GM23338 (cell line): ENCODE results near the gene KCNJ16. TPM values are rescaled to one million over a fixed set of nuclear protein-coding genes. Genes with fewer than 3 reads are reported as not detected.

Experiments
- ATAC-seq: fragments of 200-7000 bp; cut with Tn5 transposase; 3 replicates; pipeline ENCODE4 v1.9.1; 2020
- DNase-seq: peaks from one replicate; pipeline ENCODE4 v3.0.0-alpha.2; 2015; ENCODE audit warnings: low spot score
- H2AFZ ChIP-seq: fragments of 200-600 bp; sonication (generic); 2 replicates; pipeline ENCODE4 v1.8.0; 2016; ENCODE audit warnings: antibody characterized with exemption, mild to moderate bottlenecking, moderate library complexity
- H3F3A ChIP-seq: fragments of 200-600 bp; sonication (generic); replicated peaks from 2 replicates; pipeline ENCODE4 v1.8.0; 2017; ENCODE audit warnings: antibody characterized with exemption, mixed run types, low read depth
- H3K27ac ChIP-seq: fragments of 200-600 bp; sonication (generic); 2 replicates; pipeline ENCODE4 v1.6.1; 2016; ENCODE audit warnings: low read depth
- H3K27me3 ChIP-seq: fragments of 200-600 bp; sonication (generic); 2 replicates; pipeline ENCODE4 v1.8.0; 2016; ENCODE audit warnings: mild to moderate bottlenecking, mixed run types, moderate library complexity; ENCODE audit not compliant: insufficient read depth
- H3K36me3 ChIP-seq: fragments of 200-600 bp; sonication (generic); 2 replicates; pipeline ENCODE4 v1.8.0; 2016; ENCODE audit warnings: mild to moderate bottlenecking; ENCODE audit not compliant: insufficient read depth
- H3K4me1 ChIP-seq: fragments of 200-600 bp; sonication (generic); 2 replicates; pipeline ENCODE4 v1.8.0; 2016; ENCODE audit warnings: mild to moderate bottlenecking, moderate library complexity; ENCODE audit not compliant: insufficient read depth
- H3K4me2 ChIP-seq: fragments of 200-600 bp; sonication (generic); 2 replicates; pipeline ENCODE4 v1.7.1; 2017; ENCODE audit warnings: mixed run types
- H3K4me3 ChIP-seq: fragments of 200-600 bp; sonication (generic); 2 replicates; pipeline ENCODE4 v1.6.1; 2016; ENCODE audit warnings: mixed run types
- H3K79me2 ChIP-seq: fragments of 200-600 bp; sonication (generic); replicated peaks from 2 replicates; pipeline ENCODE4 v1.8.0; 2017; ENCODE audit warnings: mild to moderate bottlenecking; ENCODE audit not compliant: insufficient read depth
- H3K9me2 ChIP-seq: fragments of 200-600 bp; sonication (generic); 2 replicates; pipeline ENCODE4 v1.8.0; 2017; ENCODE audit not compliant: insufficient read depth
- H4K20me1 ChIP-seq: fragments of 200-600 bp; sonication (generic); replicated peaks from 2 replicates; pipeline ENCODE4 v1.8.0; 2017; ENCODE audit warnings: mild to moderate bottlenecking; ENCODE audit not compliant: insufficient read depth
- H3K27ac Mint-ChIP-seq: 2 replicates; pipeline ENCODE4 v1.8.0; 2020; ENCODE audit warnings: inconsistent platforms, mild to moderate bottlenecking, moderate library complexity, mixed read lengths
- H3K27me3 Mint-ChIP-seq: 3 replicates; pipeline ENCODE4 v1.8.0; 2022; ENCODE audit warnings: low read depth, mild to moderate bottlenecking, moderate library complexity, mixed read lengths, inconsistent platforms; ENCODE audit not compliant: insufficient read depth, poor library complexity
- H3K36me3 Mint-ChIP-seq: 3 replicates; pipeline ENCODE4 v1.8.0; 2021; ENCODE audit warnings: low read depth, mild to moderate bottlenecking, inconsistent platforms, moderate library complexity, mixed read lengths
- H3K4me1 Mint-ChIP-seq: 3 replicates; pipeline ENCODE4 v1.8.0; 2020; ENCODE audit warnings: mild to moderate bottlenecking, inconsistent platforms, mixed read lengths
- H3K4me3 Mint-ChIP-seq: 3 replicates; pipeline ENCODE4 v1.8.0; 2021; ENCODE audit warnings: moderate library complexity, mild to moderate bottlenecking, inconsistent platforms, mixed read lengths
- H3K9me3 Mint-ChIP-seq: 3 replicates; pipeline ENCODE4 v1.8.0; 2020; ENCODE audit warnings: moderate library complexity, mild to moderate bottlenecking, inconsistent platforms, mixed read lengths
- CREB1 ChIP-seq: fragments of 250-450 bp; sonication (Bioruptor Pico); IDR thresholded peaks from 2 replicates; pipeline ENCODE4 v1.5.0; 2020; ENCODE audit warnings: low read depth, mild to moderate bottlenecking, moderate library complexity
- EZH2 ChIP-seq: fragments of 200-600 bp; sonication (generic); IDR thresholded peaks from one replicate; pipeline ENCODE4 v1.8.0; 2017; ENCODE audit warnings: antibody characterized with exemption, mild to moderate bottlenecking, low read depth; ENCODE audit not compliant: unreplicated experiment
- EZH2phosphoT487 ChIP-seq: fragments of 200-600 bp; sonication (generic); IDR thresholded peaks from one replicate; pipeline ENCODE4 v1.8.1; 2018; ENCODE audit warnings: antibody characterized with exemption; ENCODE audit not compliant: unreplicated experiment
- JUNB ChIP-seq: IDR thresholded peaks from one replicate; pipeline ENCODE4 v1.6.1; 2016; ENCODE audit warnings: antibody characterized with exemption; ENCODE audit not compliant: unreplicated experiment
- NANOG ChIP-seq: IDR thresholded peaks from 2 replicates; pipeline ENCODE4 v1.6.1; 2016; ENCODE audit warnings: antibody characterized with exemption, borderline replicate concordance
- POLR2AphosphoS5 ChIP-seq: IDR thresholded peaks from 2 replicates; pipeline ENCODE4 v1.6.1; 2016; ENCODE audit warnings: antibody characterized with exemption, low read depth
- REST ChIP-seq: IDR thresholded peaks from one replicate; pipeline ENCODE4 v1.6.1; 2018; ENCODE audit warnings: antibody characterized with exemption; ENCODE audit not compliant: unreplicated experiment
- STAT1 ChIP-seq: IDR thresholded peaks from one replicate; pipeline ENCODE4 v1.6.1; 2016; ENCODE audit warnings: antibody characterized with exemption; ENCODE audit not compliant: unreplicated experiment
- ZNF114 ChIP-seq: fragments of 250-450 bp; sonication (Bioruptor Pico); IDR thresholded peaks from 2 replicates; pipeline ENCODE4 v1.5.0; 2020; ENCODE audit warnings: mild to moderate bottlenecking, moderate library complexity
- ZNF331 ChIP-seq: fragments of 250-450 bp; sonication (Bioruptor Pico); IDR thresholded peaks from 2 replicates; pipeline ENCODE4 v1.5.0; 2020; ENCODE audit warnings: low read depth, mild to moderate bottlenecking, moderate library complexity
- polyA plus RNA-seq: library from polyadenylated mRNA; unstranded; fragments of >200 nt; fragmentation: Nextera tagmentation; extraction: Ambion mirVana; gene quantifications from 2 replicates; pipeline ENCODE4 v1.2.1, GENCODE V29; 2016
- total RNA-seq: library from RNA; depleted of rRNA; stranded (reverse); fragments of >200 nt; shearing (Covaris generic); gene quantifications from 2 replicates; pipeline ENCODE4 v1.2.3, GENCODE V29; 2014
- TF ChIP-seq, protein P1 (sequence below): fragments of 250-450 bp; sonication (Bioruptor Pico); IDR thresholded peaks from 2 replicates; pipeline ENCODE4 v1.5.0; 2020; ENCODE audit warnings: mild to moderate bottlenecking, moderate library complexity
- TF ChIP-seq, protein P2 (sequence below), 2 experiments: fragments of 200-600 bp in 1 of 2; sonication (generic) in 1 of 2; conservative IDR thresholded peaks; 2 replicates each; pipeline versions ENCODE4 v1.5.1 to v1.6.1; 2016 to 2017; ENCODE audit warnings: antibody characterized with exemption in 2 of 2, low read depth in 2 of 2, mild to moderate bottlenecking in 2 of 2, moderate library complexity in 1 of 2
- TF ChIP-seq, protein P3 (sequence below): IDR thresholded peaks from 2 replicates; pipeline ENCODE4 v1.6.1; 2016; ENCODE audit warnings: antibody characterized with exemption

Gene KCNJ16
- total and polyA plus RNA-seq, 2 experiments from 2014 or later: not detected

DNA sequence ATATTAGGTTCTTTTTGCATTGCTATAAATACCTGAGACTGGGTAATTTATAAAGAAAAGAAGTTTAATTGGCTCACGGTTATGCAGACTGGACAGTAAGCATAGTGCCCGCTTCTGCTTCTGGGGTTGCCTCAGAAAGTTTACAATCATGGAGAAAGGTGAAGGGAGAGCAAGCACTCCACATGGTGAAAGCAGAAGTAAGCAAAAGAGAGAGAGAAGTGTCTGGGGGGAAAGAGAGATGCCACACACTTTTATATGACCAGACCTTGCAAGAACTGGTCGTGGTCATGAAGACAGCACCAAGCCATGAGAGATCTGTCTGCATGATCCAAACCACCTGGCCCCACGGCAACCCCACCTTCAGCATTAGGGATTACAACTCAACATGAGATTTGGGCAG, 45.4 kb downstream of the KCNJ16 start (continued):
- TF ChIP-seq, protein P1, sequence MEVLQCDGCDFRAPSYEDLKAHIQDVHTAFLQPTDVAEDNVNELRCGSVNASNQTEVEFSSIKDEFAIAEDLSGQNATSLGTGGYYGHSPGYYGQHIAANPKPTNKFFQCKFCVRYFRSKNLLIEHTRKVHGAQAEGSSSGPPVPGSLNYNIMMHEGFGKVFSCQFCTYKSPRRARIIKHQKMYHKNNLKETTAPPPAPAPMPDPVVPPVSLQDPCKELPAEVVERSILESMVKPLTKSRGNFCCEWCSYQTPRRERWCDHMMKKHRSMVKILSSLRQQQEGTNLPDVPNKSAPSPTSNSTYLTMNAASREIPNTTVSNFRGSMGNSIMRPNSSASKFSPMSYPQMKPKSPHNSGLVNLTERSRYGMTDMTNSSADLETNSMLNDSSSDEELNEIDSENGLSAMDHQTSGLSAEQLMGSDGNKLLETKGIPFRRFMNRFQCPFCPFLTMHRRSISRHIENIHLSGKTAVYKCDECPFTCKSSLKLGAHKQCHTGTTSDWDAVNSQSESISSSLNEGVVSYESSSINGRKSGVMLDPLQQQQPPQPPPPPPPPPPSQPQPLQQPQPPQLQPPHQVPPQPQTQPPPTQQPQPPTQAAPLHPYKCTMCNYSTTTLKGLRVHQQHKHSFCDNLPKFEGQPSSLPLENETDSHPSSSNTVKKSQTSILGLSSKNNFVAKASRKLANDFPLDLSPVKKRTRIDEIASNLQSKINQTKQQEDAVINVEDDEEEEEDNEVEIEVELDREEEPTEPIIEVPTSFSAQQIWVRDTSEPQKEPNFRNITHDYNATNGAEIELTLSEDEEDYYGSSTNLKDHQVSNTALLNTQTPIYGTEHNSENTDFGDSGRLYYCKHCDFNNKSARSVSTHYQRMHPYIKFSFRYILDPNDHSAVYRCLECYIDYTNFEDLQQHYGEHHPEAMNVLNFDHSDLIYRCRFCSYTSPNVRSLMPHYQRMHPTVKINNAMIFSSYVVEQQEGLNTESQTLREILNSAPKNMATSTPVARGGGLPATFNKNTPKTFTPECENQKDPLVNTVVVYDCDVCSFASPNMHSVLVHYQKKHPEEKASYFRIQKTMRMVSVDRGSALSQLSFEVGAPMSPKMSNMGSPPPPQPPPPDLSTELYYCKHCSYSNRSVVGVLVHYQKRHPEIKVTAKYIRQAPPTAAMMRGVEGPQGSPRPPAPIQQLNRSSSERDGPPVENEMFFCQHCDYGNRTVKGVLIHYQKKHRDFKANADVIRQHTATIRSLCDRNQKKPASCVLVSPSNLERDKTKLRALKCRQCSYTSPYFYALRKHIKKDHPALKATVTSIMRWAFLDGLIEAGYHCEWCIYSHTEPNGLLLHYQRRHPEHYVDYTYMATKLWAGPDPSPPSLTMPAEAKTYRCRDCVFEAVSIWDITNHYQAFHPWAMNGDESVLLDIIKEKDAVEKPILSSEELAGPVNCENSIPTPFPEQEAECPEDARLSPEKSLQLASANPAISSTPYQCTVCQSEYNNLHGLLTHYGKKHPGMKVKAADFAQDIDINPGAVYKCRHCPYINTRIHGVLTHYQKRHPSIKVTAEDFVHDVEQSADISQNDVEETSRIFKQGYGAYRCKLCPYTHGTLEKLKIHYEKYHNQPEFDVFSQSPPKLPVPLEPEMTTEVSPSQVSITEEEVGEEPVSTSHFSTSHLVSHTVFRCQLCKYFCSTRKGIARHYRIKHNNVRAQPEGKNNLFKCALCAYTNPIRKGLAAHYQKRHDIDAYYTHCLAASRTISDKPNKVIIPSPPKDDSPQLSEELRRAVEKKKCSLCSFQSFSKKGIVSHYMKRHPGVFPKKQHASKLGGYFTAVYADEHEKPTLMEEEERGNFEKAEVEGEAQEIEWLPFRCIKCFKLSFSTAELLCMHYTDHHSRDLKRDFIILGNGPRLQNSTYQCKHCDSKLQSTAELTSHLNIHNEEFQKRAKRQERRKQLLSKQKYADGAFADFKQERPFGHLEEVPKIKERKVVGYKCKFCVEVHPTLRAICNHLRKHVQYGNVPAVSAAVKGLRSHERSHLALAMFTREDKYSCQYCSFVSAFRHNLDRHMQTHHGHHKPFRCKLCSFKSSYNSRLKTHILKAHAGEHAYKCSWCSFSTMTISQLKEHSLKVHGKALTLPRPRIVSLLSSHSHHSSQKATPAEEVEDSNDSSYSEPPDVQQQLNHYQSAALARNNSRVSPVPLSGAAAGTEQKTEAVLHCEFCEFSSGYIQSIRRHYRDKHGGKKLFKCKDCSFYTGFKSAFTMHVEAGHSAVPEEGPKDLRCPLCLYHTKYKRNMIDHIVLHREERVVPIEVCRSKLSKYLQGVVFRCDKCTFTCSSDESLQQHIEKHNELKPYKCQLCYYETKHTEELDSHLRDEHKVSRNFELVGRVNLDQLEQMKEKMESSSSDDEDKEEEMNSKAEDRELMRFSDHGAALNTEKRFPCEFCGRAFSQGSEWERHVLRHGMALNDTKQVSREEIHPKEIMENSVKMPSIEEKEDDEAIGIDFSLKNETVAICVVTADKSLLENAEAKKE: no peak
- TF ChIP-seq JUNB: no peak
- TF ChIP-seq STAT1: no peak

GRCh38 chr17:70121126-70121525, 46.1 kb downstream of the KCNJ16 start:
- H3K4me1 Mint-ChIP-seq: peaks cover 6% of the 10 kb centered on the region; the same call in 1 of the 3 replicates
- no peaks in the 10 kb centered on the region for H3K79me2 ChIP-seq
- no peak overlapping the region for H3K27ac ChIP-seq
- no peak for TF ChIP-seq CREB1 (CRISPR knock-in tag)
- no peak for TF ChIP-seq JUNB
- TF ChIP-seq STAT1: no peak
- TF ChIP-seq ZNF114: no peak
- no peak for TF ChIP-seq EZH2
- TF ChIP-seq, protein P2, sequence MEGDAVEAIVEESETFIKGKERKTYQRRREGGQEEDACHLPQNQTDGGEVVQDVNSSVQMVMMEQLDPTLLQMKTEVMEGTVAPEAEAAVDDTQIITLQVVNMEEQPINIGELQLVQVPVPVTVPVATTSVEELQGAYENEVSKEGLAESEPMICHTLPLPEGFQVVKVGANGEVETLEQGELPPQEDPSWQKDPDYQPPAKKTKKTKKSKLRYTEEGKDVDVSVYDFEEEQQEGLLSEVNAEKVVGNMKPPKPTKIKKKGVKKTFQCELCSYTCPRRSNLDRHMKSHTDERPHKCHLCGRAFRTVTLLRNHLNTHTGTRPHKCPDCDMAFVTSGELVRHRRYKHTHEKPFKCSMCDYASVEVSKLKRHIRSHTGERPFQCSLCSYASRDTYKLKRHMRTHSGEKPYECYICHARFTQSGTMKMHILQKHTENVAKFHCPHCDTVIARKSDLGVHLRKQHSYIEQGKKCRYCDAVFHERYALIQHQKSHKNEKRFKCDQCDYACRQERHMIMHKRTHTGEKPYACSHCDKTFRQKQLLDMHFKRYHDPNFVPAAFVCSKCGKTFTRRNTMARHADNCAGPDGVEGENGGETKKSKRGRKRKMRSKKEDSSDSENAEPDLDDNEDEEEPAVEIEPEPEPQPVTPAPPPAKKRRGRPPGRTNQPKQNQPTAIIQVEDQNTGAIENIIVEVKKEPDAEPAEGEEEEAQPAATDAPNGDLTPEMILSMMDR (conservative IDR thresholded peaks at IDR 0.05; ENCODE audit: low read depth in 2 of 2): no peak
- no peak for TF ChIP-seq POLR2AphosphoS5
- TF ChIP-seq REST: no peak
- TF ChIP-seq EZH2phosphoT487: no peak
- no peak for TF ChIP-seq NANOG
- TF ChIP-seq, protein P3, sequence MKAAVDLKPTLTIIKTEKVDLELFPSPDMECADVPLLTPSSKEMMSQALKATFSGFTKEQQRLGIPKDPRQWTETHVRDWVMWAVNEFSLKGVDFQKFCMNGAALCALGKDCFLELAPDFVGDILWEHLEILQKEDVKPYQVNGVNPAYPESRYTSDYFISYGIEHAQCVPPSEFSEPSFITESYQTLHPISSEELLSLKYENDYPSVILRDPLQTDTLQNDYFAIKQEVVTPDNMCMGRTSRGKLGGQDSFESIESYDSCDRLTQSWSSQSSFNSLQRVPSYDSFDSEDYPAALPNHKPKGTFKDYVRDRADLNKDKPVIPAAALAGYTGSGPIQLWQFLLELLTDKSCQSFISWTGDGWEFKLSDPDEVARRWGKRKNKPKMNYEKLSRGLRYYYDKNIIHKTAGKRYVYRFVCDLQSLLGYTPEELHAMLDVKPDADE: no peak
- TF ChIP-seq ZNF331 (CRISPR knock-in tag): no peak
- no peak for DNase-seq
- no peaks in the 10 kb centered on the region for H3K4me1 ChIP-seq
- peaks cover 20% of the 10 kb centered on the region for H3K36me3 Mint-ChIP-seq
- no peak overlapping the region for H2AFZ ChIP-seq
- H3K27me3 ChIP-seq: no peaks in the 10 kb centered on the region
- no peak overlapping the region for H3K27ac Mint-ChIP-seq
- no peak overlapping the region for H3K4me2 ChIP-seq
- 0 out of 2 replicates have a peak, but pooled peaks cover 3% of the 10 kb centered on the region for H3K9me2 ChIP-seq
- H3K36me3 ChIP-seq: no peaks in the 10 kb centered on the region
- H3K27me3 Mint-ChIP-seq: peaks cover 2% of the 10 kb centered on the region
- H3K9me3 Mint-ChIP-seq: peaks cover 16% of the 10 kb centered on the region; the same call in 2 of the 3 replicates
- no peak overlapping the region for H3K4me3 ChIP-seq
- no peak for ATAC-seq
- H3K4me3 Mint-ChIP-seq: no peak overlapping the region
- no peaks in the 10 kb centered on the region for H4K20me1 ChIP-seq
- no peaks in the 10 kb centered on the region for H3F3A ChIP-seq
